CD4-positive, alpha-beta memory T cell (primary cell): ENCODE results near the gene HMOX1. TPM values are rescaled to one million over a fixed set of nuclear protein-coding genes. Genes with fewer than 3 reads are reported as not detected.

Experiments
- CTCF ChIA-PET: fragments of 350-600 bp; sonication (Branson Sonifier 250); formaldehyde crosslinking; loops from one replicate; lab custom pipeline; 2021; ENCODE audit warnings: inconsistent platforms; ENCODE audit not compliant: partially characterized antibody; lab: Charles Lee
- POLR2A ChIA-PET: fragments of 350-600 bp; sonication (Branson Sonifier 250); formaldehyde crosslinking; loops from one replicate; lab custom pipeline; 2021; ENCODE audit not compliant: partially characterized antibody; lab: Charles Lee
- DNase-seq, 5 donors: peaks; one replicate each; pipeline versions ENCODE4 v3.0.0 to v3.0.0-alpha.2; 2020 to 2022; ENCODE audit warnings: mixed read lengths in 1 of 5
- H3K27ac ChIP-seq: one replicate; pipeline ENCODE4 v1.7.0; 2013; ENCODE audit warnings: low read depth, low read length
- H3K27me3 ChIP-seq: 2 replicates; pipeline ENCODE4 v1.7.0; 2013; ENCODE audit warnings: mild to moderate bottlenecking, low read length, moderate library complexity; ENCODE audit not compliant: insufficient read depth
- H3K36me3 ChIP-seq: 2 replicates; pipeline ENCODE4 v1.7.0; 2013; ENCODE audit warnings: mild to moderate bottlenecking, low read length, moderate library complexity; ENCODE audit not compliant: insufficient read depth
- H3K4me1 ChIP-seq: 2 replicates; pipeline ENCODE4 v1.7.0; 2013; ENCODE audit warnings: mild to moderate bottlenecking, low read length, moderate library complexity; ENCODE audit not compliant: insufficient read depth
- H3K4me3 ChIP-seq, 2 donors: one replicate each; pipeline ENCODE4 v1.7.0; 2013; ENCODE audit warnings: low read length in 2 of 2, mild to moderate bottlenecking in 1 of 2
- H3K9me3 ChIP-seq, 2 donors: one replicate each; pipeline ENCODE4 v1.7.0; 2013; ENCODE audit warnings: low read length in 2 of 2, control low read depth in 1 of 2; ENCODE audit not compliant: control insufficient read depth in 1 of 2
- H3K27ac Mint-ChIP-seq, 7 donors: one replicate each; pipeline ENCODE4 v1.8.0; 2020 to 2021; ENCODE audit warnings: mixed read lengths in 7 of 7, mild to moderate bottlenecking in 6 of 7, inconsistent platforms in 3 of 7, moderate library complexity in 3 of 7
- H3K27me3 Mint-ChIP-seq, 2 donors: one replicate each; pipeline ENCODE4 v1.8.0; 2020 to 2021; ENCODE audit warnings: mixed read lengths in 2 of 2
- H3K36me3 Mint-ChIP-seq, 2 donors: one replicate each; pipeline ENCODE4 v1.8.0; 2020 to 2021; ENCODE audit warnings: mixed read lengths in 2 of 2, inconsistent platforms in 1 of 2, mild to moderate bottlenecking in 1 of 2
- H3K4me1 Mint-ChIP-seq, 4 donors: one replicate each; pipeline ENCODE4 v1.8.0; 2020 to 2021; ENCODE audit warnings: mixed read lengths in 4 of 4, mild to moderate bottlenecking in 1 of 4
- H3K4me3 Mint-ChIP-seq, 8 donors: one replicate each; pipeline ENCODE4 v1.8.0; 2020 to 2021; ENCODE audit warnings: mixed read lengths in 8 of 8, mild to moderate bottlenecking in 7 of 8, moderate library complexity in 6 of 8, inconsistent platforms in 3 of 8
- H3K9me3 Mint-ChIP-seq, 8 donors: one replicate each; pipeline ENCODE4 v1.8.0; 2020 to 2021; ENCODE audit warnings: mixed read lengths in 8 of 8, mild to moderate bottlenecking in 5 of 8, inconsistent platforms in 3 of 8, moderate library complexity in 1 of 8
- intact Hi-C: fragments of 100-400 bp; cut with micrococcal nuclease; formaldehyde crosslinking; loops from one replicate; pipeline ENCODE4 v1.15.1; 2023
- polyA plus RNA-seq, 2 donors: library from polyadenylated mRNA; unstranded; fragments of 300-500 nt; fragmentation: Illumina TruSeq; gene quantifications; one replicate each; pipeline ENCODE4 v1.2.3, GENCODE V29; 2021
- total RNA-seq, 2 experiments: library from RNA; stranded (reverse); gene quantifications; one replicate each; pipeline ENCODE4 v1.2.3, GENCODE V29; 2021

Gene HMOX1
- total and polyA plus RNA-seq, 4 experiments from 2014 or later = 0.20 to 8.3 (median 7.7) TPM; not detected in 1

- no peak overlapping the region for H3K27ac ChIP-seq
- POLR2A ChIA-PET = no interaction called here
- peaks cover 0 to 4% (median 0%) of the 10 kb centered on the region in 4 donors for H3K4me1 Mint-ChIP-seq
Observed at GRCh38 chr22:35413624-35414023, 32.7 kb downstream of the HMOX1 start.

GRCh38 chr22:35417606-35418005 lies 36.7 kb downstream of the HMOX1 start:
- Histone ChIP-seq H3K4me1 (no peaks in the 10 kb centered on the region), H3K4me3 (no peak overlapping the region), H3K9me3 (no peaks in the 10 kb centered on the region), H3K27me3 (no peaks in the 10 kb centered on the region), H3K27ac (no peak overlapping the region), H3K36me3 (peaks cover 74% of the 10 kb centered on the region)
- no peak for DNase-seq
- intact Hi-C loops = no loop called here
- no peaks in the 10 kb centered on the region for H3K9me3 Mint-ChIP-seq
- H3K27me3 Mint-ChIP-seq = no peaks in the 10 kb centered on the region
- no peak overlapping the region for H3K27ac Mint-ChIP-seq
- peaks cover 56 to 86% of the 10 kb centered on the region in 2 donors for H3K36me3 Mint-ChIP-seq
- peaks cover 0 to 3% (median 0%) of the 10 kb centered on the region in 4 donors for H3K4me1 Mint-ChIP-seq
- ChIA-PET CTCF (no interaction called here), POLR2A (no interaction called here)
- H3K4me3 Mint-ChIP-seq = no peak overlapping the region

More at GRCh38 chr22:35413624-35414023, 32.7 kb downstream of the HMOX1 start:
- intact Hi-C loops = no loop called here
- H3K36me3 Mint-ChIP-seq = peaks cover 62 to 83% of the 10 kb centered on the region in 2 donors
- Histone ChIP-seq H3K36me3 (peaks cover 73% of the 10 kb centered on the region), H3K27me3 (no peaks in the 10 kb centered on the region), H3K9me3 (no peaks in the 10 kb centered on the region), H3K4me1 (no peaks in the 10 kb centered on the region), H3K4me3 (no peak overlapping the region)
- no peak for DNase-seq
- no peaks in the 10 kb centered on the region for H3K27me3 Mint-ChIP-seq
- CTCF ChIA-PET = interaction anchor here (1.5 kb wide), 1 partner anchor 652 kb away, joined by 3 read pairs; no protein-coding TSS in a partner anchor
- no peaks in the 10 kb centered on the region for H3K9me3 Mint-ChIP-seq
- no peak overlapping the region for H3K4me3 Mint-ChIP-seq
- no peak overlapping the region for H3K27ac Mint-ChIP-seq

- intact Hi-C loops = no loop called here
- Mint-ChIP-seq H3K27ac (no peak overlapping the region), H3K9me3 (no peaks in the 10 kb centered on the region), H3K4me1 (peaks cover 0 to 3% (median 0%) of the 10 kb centered on the region in 4 donors), H3K36me3 (peaks cover 54 to 89% of the 10 kb centered on the region in 2 donors), H3K27me3 (no peaks in the 10 kb centered on the region), H3K4me3 (no peak overlapping the region)
- H3K36me3 ChIP-seq = peaks cover 73% of the 10 kb centered on the region
- no peaks in the 10 kb centered on the region for H3K9me3 ChIP-seq
- H3K4me3 ChIP-seq = no peak overlapping the region
- no peaks in the 10 kb centered on the region for H3K4me1 ChIP-seq
- no peak for DNase-seq
- ChIA-PET CTCF (no interaction called here), POLR2A (no interaction called here)
- no peaks in the 10 kb centered on the region for H3K27me3 ChIP-seq
- H3K27ac ChIP-seq = no peak overlapping the region
Observed at GRCh38 chr22:35418088-35418487, 37.2 kb downstream of the HMOX1 start.

- intact Hi-C loops = no loop called here
- Mint-ChIP-seq H3K36me3 (peaks cover 57 to 89% of the 10 kb centered on the region in 2 donors), H3K27me3 (no peaks in the 10 kb centered on the region), H3K27ac (no peak overlapping the region), H3K9me3 (no peaks in the 10 kb centered on the region), H3K4me1 (peaks cover 0 to 3% (median 0%) of the 10 kb centered on the region in 4 donors), H3K4me3 (no peak overlapping the region)
- Histone ChIP-seq H3K27ac (no peak overlapping the region), H3K36me3 (peaks cover 67% of the 10 kb centered on the region), H3K4me3 (no peak overlapping the region), H3K9me3 (no peaks in the 10 kb centered on the region), H3K27me3 (no peaks in the 10 kb centered on the region), H3K4me1 (no peaks in the 10 kb centered on the region)
- CTCF ChIA-PET = no interaction called here
- POLR2A ChIA-PET = no interaction called here
- no peak for DNase-seq
Observed at GRCh38 chr22:35418731-35419130, 37.8 kb downstream of the HMOX1 start.

- peaks cover 62% of the 10 kb centered on the region for H3K36me3 ChIP-seq
- H3K4me1 ChIP-seq = no peaks in the 10 kb centered on the region
- H3K4me1 Mint-ChIP-seq = peaks cover 0 to 3% (median 0%) of the 10 kb centered on the region in 4 donors
- H3K4me3 Mint-ChIP-seq = no peak overlapping the region
- H3K27ac ChIP-seq = no peak overlapping the region
- H3K4me3 ChIP-seq = no peak overlapping the region
- no peaks in the 10 kb centered on the region for H3K9me3 ChIP-seq
- intact Hi-C loops = no loop called here
- peaks cover 62 to 91% of the 10 kb centered on the region in 2 donors for H3K36me3 Mint-ChIP-seq
- ChIA-PET CTCF (interaction anchor here (1.4 to 1.5 kb wide), 2 partner anchors 8 to 10 kb away, joined by 4 to 10 read pairs; no protein-coding TSS in a partner anchor), POLR2A (no interaction called here)
- no peak for DNase-seq
- no peaks in the 10 kb centered on the region for H3K9me3 Mint-ChIP-seq
- H3K27me3 ChIP-seq = no peaks in the 10 kb centered on the region
- peak overlapping the region in 1 of 7 donors; percentile 52 for H3K27ac Mint-ChIP-seq
- H3K27me3 Mint-ChIP-seq = no peaks in the 10 kb centered on the region
Observed at GRCh38 chr22:35419756-35420155, 38.9 kb downstream of the HMOX1 start.

GRCh38 chr22:35421121-35421520 lies 40.2 kb downstream of the HMOX1 start:
- Mint-ChIP-seq H3K27me3 (no peaks in the 10 kb centered on the region), H3K27ac (no peak overlapping the region), H3K4me3 (no peak overlapping the region), H3K9me3 (no peaks in the 10 kb centered on the region), H3K4me1 (peaks cover 0 to 6% (median 1%) of the 10 kb centered on the region in 4 donors), H3K36me3 (peaks cover 57 to 86% of the 10 kb centered on the region in 2 donors)
- ChIA-PET POLR2A (no interaction called here), CTCF (interaction anchor here (0.7 to 1.5 kb wide), 3 partner anchors 9 to 162 kb away, joined by 3 to 10 read pairs (median 4); no protein-coding TSS in a partner anchor)
- no peak overlapping the region for H3K4me3 ChIP-seq
- H3K4me1 ChIP-seq = no peaks in the 10 kb centered on the region
- peaks cover 51% of the 10 kb centered on the region for H3K36me3 ChIP-seq
- no peaks in the 10 kb centered on the region for H3K27me3 ChIP-seq
- no peak overlapping the region for H3K27ac ChIP-seq
- no peaks in the 10 kb centered on the region for H3K9me3 ChIP-seq
- DNase-seq = no peak
- intact Hi-C loops = no loop called here

- Mint-ChIP-seq H3K27me3 (no peaks in the 10 kb centered on the region), H3K4me3 (no peak overlapping the region), H3K9me3 (no peaks in the 10 kb centered on the region), H3K4me1 (peaks cover 0 to 11% (median 3%) of the 10 kb centered on the region in 4 donors), H3K36me3 (peaks cover 51 to 82% of the 10 kb centered on the region in 2 donors), H3K27ac (peak overlapping the region in 2 of 7 donors; percentile 15 to 85)
- DNase-seq = no peak
- no peak overlapping the region for H3K27ac ChIP-seq
- no peak overlapping the region for H3K4me3 ChIP-seq
- intact Hi-C loops = no loop called here
- H3K36me3 ChIP-seq = peaks cover 45% of the 10 kb centered on the region
- H3K27me3 ChIP-seq = no peaks in the 10 kb centered on the region
- no peaks in the 10 kb centered on the region for H3K9me3 ChIP-seq
- CTCF ChIA-PET = no interaction called here
- no peaks in the 10 kb centered on the region for H3K4me1 ChIP-seq
- POLR2A ChIA-PET = no interaction called here
Observed at GRCh38 chr22:35422145-35422544, 41.2 kb downstream of the HMOX1 start.
